NCI-H1694 (cell line): Measurements from ENCODE around the gene B3GALT6.
"Not testable (repeated sequence)": the region's sequence is repeated elsewhere in the genome, so short reads cannot be mapped to it uniquely, and the experiment has no call there.

Experiments
- DNase-seq: peaks from one replicate; lab custom pipeline; 2025; lab: John Stamatoyannopoulos, UW

B3GALT6 gene

DNA sequence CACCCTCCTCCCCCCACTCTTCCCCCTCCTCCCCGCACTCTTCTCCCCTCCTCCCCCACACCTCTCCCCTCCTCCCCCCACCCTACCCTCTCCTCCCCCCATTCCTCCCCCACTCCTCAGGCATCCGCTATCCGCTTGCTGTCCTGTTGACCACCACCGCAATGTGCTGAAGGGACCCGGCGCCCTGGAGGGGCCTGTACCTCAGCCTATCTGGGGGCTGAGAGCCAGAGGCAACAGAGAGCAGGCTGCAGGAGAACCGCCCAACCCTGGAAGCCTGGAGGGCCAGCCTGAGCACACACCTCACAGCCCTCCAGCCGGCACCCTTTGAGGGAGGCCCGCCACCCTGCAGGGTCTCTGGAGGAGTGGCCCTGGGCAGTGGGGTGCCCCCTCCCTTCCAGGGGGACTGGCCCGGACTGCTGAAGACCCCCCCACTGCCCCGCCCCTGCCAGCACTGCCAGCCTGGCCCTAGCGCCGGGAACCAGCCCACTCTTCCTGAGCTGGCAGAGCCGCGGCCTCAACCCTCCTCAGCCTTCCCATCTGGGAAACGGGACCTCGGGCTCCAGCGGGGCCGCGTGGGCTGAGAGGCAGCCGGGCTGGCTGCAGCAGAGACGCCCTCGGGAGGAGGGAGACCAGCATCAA is 13.3 kb downstream of the B3GALT6 start:
- DNase-seq = no peak

DNA sequence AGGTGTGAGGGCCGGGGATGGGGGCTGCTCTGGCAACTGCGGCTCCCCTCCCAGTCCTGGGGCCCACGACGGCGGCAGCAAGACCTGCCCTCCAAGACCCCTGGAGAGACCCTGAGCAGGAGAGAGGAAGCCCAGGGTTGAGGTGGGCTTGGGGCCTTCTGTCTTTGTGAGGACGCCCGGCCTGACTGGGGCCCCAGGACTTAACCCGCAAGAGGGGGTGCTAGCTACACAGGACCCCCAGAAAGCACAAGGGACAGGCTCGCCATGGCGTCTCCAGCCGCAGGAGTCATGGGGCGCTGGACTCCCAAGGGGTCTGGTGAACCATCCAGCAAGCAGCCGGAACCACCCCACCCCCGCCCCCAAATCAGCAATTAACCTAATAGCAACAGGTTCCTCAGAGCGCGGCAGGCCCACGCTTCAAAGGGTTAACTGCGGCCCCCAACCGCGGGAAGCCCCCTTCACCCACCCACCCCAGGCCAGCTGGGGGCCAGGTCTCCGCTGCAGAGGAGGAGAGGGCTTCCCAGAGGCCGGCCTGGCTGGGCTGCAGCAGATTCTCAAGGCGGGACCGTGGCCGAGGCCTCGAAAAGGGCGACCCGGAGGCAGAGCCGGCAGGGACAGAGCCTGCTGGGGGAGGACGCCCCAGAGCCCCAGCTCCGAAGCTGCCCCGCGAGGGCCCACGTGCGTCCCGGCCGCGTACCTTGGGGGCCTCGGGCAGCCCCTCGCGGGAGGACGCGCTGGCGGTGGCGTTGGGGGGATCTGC is 14.0 kb downstream of the B3GALT6 start:
- no peak for DNase-seq

DNA sequence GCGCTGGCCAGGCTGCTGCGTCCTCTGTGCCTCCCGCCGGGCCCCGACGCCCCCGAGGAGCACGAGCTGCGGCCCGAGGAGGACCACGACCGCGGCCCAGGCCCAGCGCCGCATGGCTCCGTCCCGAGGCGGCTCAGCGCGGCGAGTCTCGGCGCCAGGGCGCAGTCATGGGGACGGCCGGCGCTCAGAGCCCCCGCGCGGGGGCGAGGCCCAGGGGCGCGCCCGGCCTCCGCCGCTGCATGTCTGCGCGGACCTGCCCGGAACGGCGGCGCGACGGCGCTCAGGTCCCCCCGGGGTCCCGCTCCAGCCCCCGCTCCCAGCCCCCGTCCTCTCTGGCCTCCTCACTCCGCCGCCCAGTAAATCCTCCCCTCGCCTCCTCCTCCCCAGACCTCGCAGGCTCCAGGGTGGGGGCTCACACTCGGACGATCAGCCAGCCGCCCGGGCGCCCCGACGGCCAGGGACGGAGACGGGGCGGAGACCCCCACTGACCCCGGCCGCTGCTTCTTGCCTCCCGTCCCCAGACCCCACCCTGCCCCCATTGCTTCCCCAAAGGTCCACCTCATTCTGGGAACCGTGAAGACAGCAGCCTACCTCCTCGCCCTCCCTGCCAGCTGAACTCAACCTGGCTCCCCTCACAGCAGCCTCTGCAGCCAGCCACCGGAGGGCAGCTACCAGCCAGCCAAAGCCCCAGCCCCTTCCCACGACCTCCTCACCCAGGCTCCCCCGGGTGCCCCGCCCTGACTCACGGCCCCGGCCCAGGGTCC is 14.7 kb downstream of the B3GALT6 start, which contains the start of gene C1QTNF12:
C1QTNF12 (minus strand) TSS at position 146 of the 764 bp plus-strand sequence; CDS start at position 114, 32 bp downstream.
- no peak for DNase-seq

DNA sequence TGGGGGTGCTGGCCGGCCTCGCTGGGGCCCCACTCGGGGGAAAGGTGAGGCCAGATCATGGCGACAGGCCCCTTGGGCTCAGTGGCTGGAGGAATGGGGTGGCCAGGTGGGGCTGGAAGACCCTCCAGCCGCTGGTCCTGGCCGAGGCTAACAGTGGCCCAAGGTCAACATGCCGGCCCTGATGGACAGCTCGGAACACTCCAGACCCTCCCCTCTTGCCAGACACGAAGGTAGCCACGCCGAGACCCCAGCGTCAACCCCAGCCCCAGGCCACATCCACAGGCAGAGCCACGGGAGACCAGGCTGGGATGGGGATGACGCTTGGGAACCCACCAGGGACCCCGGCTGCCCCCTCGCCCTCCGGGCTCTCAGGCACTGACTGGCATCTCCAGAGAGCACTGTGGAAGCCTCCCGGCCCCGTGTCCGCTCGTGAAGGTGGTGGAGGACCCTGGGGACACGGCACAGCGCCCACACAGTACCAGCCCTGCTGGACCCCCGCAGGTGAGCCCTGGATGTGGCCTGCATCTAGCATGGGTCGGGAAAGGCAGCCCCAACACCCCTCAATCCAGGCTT is 15.4 kb downstream of the B3GALT6 start:
- DNase-seq = no peak

DNA sequence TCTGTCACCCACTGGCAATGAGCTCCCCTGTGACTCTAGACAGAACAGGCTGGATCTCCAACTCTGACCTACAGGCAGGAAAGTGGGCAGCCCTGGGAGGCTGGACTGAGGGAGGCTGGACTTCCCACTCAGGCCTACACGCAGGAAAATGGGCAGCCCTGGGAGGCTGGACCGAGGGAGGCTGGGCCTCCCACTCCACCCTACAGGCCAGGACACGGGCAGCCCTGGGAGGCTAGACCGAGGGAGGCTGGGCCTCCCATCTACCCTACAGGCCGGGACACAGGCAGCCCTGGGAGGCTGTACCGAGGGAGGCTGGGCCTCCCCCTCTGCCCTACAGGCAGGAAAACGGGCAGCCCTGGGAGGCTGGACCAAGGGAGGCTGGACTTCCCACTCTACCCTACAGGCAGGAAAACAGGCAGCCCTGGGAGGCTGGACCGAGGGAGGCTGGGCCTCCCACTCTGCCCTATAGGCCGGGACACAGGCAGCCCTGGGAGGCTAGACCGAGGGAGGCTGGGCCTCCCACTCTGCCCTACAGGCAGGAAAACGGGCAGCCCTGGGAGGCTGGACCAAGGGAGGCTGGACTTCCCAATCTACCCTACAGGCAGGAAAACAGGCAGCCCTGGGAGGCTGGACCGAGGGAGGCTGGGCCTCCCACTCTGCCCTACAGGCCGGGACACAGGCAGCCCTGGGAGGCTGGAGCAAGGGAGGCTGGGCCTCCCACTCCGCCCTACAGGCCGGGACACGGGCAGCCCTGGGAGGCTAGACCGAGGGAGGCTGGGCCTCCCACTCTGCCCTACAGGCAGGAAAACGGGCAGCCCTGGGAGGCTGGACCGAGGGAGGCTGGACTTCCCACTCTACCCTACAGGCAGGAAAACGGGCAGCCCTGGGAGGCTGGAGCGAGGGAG is 16.2 kb downstream of the B3GALT6 start:
- DNase-seq = not testable (repeated sequence)

DNA sequence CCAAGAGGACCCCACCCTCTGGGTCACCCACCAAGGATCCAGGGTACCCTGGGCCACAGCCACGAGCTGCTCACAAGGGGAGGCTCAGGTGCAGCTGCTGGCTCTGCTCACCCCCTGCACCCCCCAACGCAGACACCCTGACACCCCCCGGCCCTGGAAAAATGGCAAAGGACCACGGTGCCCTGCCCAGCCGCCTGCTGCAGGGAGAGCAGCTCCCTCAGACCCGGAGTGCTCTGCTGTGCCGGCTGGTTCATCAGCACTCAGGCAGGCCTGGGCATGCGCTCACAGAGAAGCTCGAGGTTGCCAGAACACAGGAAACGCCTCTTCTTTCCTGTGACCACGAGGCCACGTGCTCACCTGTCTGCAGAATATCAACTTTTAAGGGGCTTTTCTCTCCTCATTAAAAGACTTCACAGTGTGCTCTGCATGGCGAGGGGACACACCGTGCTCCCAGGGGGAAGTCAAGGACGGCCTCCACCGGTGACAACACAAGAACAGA is 18.8 kb downstream of the B3GALT6 start:
- no peak for DNase-seq

DNA sequence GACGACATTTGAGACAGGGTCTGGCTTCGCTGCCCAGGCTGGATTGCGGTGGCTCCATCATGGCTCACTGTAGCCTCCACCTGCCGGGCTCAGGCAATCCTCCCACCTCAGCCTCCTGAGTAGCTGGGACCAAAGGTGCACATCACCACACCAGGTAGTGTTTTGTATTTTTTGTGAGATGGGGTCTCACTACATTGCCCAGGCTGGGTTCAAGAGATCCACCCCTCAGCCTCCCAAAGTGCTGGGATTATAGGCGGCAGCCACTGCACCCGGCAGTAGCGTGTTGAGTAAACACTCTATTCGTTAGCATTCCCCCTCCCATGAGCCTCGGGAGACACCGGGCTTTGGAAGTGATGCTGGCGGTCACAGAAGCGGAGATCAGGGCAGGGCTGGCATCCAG is 21.3 kb downstream of the B3GALT6 start:
- no peak for DNase-seq

DNA sequence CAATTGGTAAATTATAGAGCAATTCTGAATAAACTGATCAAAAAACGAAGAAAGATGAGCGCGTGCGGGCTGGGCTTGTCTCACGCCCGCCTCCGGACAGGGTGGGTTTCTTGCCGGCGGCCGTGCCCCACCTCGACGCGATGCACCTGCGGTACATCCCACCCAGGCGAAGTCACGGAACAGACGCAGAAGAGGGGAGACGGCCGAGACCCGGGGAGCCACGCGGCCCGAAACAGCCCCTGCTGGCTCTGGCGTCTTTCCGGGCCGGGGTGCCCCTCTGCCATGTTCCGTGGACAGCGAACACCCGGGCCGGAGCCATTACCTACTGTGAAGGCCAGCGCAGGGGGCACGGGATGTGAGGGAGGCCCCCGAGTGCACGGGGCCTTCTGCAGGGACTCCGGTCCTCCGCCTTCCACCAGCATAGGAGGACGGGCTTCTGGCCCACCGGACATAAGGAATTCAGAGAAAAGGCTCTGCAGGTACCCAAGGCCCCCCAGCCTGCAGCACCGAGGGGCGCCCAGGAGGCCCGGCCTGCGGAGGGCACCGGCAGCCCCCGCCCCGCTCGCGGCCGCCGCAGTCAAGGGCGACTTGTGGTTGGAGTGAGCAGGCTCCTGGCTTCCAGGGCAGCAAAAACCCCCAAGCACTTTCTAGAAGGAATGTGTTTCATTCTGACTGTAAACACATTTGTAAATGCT is 22.1 kb downstream of the B3GALT6 start:
- no peak for DNase-seq

DNA sequence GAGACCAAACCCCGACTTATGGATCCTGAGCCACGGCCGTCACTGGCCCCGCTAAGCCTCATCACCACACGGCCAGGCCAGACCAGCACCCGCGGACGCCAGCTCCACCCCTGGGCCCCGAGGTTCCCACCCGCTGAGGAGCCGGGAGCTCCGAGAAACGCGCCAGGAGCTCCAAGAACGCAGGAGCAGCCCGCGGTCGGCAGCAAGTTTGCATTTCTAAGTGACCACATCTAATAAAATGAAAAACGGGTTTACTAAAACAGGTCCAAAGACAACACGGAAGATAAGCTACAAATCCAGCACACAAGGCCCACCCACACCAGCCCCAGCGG is 22.6 kb downstream of the B3GALT6 start:
- no peak for DNase-seq

DNA sequence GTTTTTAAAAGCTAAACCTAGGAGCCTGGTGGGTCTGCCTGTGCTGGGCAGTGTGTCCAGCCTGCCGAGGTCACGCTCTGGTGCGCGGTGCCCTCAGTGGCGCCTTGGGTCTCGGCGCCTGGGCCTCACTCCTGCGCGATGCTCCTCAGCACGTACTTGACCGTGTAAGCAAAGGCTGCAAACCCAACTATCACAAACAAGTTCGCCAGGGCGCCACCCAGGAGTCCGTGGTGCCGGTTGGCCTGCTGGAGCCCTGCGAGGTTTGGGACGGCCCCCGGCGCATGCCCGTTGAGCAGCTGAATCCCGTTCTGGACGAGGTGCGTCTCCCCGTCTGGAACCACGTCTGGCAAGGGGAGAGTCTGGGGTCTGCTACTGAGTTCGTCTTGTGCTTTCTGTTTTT is 23.0 kb downstream of the B3GALT6 start:
- no peak for DNase-seq

DNA sequence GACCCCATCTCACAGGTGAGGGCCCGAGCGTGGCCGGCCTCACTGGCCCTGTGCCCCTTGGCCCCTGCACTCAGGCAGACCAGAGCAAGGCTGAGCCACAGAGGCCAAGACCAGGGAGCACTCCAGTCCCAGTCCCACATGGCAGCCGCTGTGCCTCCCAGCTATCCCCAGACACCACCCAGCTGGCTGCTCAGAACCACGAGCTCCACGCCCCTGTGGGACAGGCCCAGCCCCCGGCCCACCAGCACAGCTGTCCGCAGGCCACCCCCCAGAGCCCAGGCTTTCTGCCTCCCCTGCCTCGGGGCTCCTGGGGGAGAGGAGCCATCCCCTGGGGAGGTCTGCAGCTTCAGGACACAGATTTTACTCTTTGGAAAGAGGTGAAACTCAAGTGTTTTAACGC is 23.6 kb downstream of the B3GALT6 start:
- DNase-seq = no peak

DNA sequence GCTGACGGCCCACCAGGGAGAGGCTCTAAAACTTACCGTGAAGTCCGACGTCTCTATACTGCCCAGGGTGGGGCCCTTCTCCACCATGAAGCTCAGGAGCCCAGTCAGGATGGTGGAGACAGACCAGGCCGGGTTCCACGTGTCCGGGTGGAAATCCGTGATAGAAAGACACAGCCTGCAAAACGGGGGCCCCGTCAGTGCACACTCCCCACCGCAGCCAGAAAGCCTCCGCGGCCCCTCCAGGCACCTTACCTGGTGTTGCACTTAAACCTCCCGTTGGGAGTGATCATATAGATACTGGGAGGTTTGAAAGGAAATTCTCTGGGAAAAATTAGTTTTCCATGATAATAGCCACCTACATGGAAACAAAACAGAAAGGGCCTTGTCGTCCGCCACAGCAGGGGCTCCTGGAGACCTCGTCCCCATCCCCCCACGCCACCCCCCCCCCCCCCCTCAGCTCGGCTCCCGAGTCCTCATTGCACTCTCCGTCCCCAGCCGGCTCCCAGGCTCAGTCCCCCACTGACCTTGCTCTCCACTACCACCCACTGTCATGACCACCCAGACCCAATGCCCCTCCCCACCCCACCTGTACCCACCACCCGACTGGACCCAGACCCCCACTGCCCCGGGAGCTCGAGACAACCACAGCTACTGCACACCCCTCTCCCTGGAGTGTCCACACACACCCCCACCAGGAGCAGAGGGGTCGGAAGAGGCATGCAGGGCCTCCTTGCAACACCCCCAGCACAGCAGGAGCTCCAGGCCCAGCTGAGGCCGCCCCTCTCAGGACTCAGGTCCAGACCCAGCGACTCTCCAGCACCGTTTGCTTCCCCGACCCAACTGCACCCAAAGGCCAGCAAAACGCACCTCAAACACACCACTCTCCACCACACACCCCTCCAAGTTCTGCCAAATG is 25.2 kb downstream of the B3GALT6 start:
- no peak for DNase-seq

DNA sequence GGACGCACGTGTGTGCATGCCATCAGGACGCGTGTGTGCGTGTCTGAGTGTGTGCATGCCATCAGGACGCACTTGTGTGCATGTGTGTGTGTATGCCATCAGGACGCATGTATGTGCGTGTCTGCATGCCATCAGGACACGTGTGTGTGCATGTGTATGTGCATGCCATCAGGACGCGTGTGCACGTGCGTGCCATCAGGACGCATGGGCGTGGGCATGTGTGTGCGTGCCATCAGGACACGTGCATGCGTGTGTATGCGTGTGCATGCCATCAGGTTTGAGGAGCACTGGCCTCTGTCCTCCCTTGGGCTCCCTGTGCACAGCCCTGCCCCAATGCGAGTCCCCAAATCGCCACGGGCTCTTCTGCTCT is 27.1 kb downstream of the B3GALT6 start:
- DNase-seq = no peak

DNA sequence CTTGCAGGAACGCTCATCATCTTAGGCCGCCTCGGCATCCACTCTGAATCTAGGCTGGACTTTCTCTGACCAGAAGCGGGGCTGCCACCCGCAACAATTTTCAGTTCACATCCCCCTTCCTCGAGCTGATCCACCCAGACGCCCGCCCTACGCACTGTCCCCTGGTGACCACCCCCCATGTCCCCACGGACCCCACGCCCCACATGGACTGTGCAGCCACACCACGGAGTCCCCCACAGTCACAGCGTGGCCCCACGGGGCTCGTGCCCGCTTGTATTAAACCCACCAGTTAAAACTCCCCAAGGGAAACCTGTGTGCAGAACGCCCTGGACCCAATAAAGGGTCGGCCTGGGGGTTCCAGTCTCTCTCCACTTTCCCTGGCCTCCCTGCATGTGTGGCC is 27.5 kb downstream of the B3GALT6 start:
- DNase-seq = no peak

DNA sequence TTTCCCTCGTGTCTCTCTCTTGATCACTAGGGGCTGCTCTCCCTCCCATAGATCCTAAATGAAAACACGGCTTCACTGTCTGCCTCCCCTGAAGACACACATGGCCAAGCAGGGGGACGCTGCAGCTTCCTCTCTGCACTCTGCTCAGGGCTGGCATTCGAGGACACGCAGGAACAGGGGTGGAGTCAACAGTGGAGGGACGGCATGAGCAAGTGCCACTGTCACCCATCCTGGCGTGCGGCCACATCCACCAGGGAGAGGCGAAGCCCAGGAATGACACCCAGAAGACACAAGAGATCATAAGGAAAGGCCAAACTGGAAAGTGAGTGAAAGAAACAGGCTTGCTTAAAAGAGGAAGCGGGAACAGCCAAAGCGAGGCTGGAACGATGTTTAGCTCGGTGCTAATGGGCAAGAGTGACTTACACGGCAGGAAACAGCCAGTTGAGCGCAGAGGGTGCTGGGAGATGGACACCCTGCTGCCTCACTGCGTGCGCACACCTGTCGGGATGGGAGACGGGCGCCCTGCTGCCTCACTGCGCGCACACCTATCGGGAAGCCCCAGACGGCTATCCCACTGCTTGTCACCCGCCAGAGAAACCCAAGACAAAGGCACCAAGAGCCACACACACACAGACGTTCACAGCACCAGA is 28.0 kb downstream of the B3GALT6 start:
- DNase-seq = no peak

DNA sequence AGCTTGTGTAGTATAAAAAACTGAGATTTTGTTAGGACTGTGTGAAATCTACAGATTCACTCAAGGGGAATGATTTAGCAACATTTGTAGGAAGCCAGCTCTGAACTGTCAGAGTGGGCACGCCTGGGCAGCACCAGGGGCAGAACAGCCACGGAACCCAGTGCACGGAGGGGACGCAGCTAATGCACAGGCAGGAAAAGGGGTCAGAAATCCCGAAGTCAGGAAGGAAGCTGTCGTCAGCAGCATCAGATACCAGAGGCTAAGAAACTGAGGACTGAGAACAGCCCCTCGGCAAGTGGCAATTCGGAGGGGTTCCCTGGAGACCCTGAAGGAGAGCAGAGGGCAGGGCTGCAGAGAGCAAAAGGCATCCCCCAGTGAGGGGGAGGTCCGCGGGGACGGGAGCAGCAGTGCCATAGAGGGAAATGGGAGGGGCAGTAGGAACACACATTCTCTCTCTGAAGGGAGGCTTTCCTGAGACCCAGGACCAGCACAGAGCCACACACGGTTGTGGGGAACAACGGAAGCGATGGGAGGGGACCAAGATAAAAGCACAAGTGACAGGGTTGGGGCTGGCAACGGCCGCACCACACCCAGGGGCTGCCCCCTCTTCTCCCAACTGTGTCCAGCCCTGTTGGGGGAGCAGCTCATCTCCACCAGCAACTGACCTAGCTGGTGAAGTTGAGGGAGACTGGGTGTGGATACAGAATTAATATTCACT is 29.0 kb downstream of the B3GALT6 start:
- DNase-seq = no peak

DNA sequence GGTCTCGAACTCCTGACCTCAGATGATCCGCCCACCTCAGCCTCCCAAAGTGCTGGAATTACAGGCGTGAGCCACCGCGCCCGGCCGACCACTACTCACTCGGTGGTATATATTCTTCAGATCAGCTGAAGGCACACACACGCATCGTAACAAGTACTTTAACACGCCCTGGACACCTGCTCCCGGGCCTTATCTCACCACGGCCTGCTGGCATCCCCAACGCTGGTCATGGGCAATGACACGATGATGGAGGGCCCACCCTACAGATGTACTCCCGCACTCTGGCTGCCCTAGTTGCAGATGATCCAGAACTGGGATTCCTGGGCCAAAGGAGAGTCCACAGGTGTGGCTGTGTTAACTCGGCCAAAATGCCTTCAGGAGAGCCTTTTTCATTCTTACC is 30.0 kb downstream of the B3GALT6 start:
- DNase-seq = no peak

DNA sequence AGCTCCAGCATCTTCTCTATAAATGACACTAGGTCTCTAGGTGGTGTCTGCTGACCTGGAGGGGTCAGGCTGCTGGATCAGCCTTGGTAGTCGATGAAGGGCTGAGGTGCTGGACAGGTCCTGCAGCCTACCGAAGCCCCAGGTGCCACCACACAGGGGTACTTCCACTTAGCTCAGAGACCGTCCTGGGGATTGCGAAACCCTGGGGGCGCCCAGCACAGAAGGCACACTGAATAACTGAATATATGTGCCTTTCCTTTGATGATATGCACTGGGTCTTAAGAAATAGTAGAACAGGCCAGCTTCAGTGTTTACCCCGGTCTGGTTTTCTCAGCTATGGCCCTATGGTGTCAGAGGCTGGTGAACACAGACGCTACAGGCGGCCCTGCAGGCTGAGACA is 30.7 kb downstream of the B3GALT6 start:
- no peak for DNase-seq

DNA sequence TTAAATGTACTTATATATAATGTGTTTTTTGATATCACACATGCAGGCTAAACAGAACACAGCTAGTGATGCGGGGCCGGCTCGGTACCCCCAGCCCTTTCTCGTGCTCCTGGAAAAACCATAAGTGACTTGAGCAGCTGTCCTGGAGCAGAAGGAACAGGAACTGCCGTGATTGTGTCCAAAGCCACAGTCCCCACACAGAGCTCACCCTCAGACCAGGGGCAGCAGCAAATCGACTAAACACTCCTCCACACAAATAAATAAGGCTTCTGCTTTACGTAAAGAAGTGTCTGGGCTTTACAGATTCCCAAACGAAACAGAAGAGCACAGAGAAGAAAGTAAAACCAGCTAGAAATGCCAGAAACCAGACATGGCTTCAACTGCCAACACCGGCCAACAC is 32.0 kb downstream of the B3GALT6 start:
- no peak for DNase-seq
